Peyer's patch (tissue), 4 donors: ENCODE results near the gene PRRT4.

Experiments used
- POLR2A ChIP-seq, 2 donors: fragments of 450-650 bp; IDR thresholded peaks; one replicate each; pipeline ENCODE4 v1.5.1; 2017; ENCODE audit warnings: antibody characterized with exemption in 2 of 2, mild to moderate bottlenecking in 2 of 2, moderate library complexity in 2 of 2
- TF ChIP-seq, protein P1 (sequence below), 6 experiments: fragments of 450-650 bp in 4 of 6; fragments of 200-600 bp in 2 of 6; sonication (generic) in 1 of 6; IDR thresholded peaks; one replicate each; pipeline ENCODE4 v1.5.1; 2017 to 2019; ENCODE audit warnings: antibody characterized with exemption in 6 of 6, mild to moderate bottlenecking in 3 of 6, moderate library complexity in 1 of 6

DNA sequence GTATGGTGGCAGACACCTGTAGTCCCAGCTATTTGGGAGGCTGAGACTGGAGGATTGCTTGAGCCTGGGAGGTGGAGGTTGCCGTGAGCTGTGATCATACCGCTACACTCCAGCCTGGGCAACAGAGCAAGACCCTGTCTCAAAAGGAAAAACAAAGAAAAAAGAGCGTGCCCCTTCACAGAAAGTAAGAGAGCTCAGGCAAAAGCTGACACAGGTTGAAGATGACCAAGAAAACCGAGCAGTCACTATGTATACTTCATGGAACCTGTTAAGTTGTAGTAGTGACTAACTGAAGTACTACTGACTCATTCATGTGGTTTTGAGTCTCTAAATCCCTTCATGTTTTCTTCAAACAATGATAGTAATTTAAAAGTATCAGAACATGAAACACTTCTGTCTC, 1.2 kb upstream of the PRRT4 start:
- TF ChIP-seq, protein P1, sequence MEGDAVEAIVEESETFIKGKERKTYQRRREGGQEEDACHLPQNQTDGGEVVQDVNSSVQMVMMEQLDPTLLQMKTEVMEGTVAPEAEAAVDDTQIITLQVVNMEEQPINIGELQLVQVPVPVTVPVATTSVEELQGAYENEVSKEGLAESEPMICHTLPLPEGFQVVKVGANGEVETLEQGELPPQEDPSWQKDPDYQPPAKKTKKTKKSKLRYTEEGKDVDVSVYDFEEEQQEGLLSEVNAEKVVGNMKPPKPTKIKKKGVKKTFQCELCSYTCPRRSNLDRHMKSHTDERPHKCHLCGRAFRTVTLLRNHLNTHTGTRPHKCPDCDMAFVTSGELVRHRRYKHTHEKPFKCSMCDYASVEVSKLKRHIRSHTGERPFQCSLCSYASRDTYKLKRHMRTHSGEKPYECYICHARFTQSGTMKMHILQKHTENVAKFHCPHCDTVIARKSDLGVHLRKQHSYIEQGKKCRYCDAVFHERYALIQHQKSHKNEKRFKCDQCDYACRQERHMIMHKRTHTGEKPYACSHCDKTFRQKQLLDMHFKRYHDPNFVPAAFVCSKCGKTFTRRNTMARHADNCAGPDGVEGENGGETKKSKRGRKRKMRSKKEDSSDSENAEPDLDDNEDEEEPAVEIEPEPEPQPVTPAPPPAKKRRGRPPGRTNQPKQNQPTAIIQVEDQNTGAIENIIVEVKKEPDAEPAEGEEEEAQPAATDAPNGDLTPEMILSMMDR (IDR thresholded peaks at IDR 0.05): no peak
- no peak for TF ChIP-seq POLR2A (IDR thresholded peaks at IDR 0.05)
